Brain microvascular endothelial cell (primary cell): ENCODE data around the gene NISCH.

ENCODE experiments used
- DNase-seq: peaks from one replicate; pipeline ENCODE4 v3.0.0-alpha.2; 2020
- H3K27ac ChIP-seq: fragments of 250-450 bp; sonication (Bioruptor Pico); 2 replicates; pipeline ENCODE4 v1.5.1; 2020; ENCODE audit warnings: mild to moderate bottlenecking, moderate library complexity
- H3K27me3 ChIP-seq: fragments of 250-450 bp; sonication (Bioruptor Pico); replicated peaks from 2 replicates; pipeline ENCODE4 v1.5.1; 2020; ENCODE audit warnings: mild to moderate bottlenecking
- H3K36me3 ChIP-seq: fragments of 250-450 bp; sonication (Bioruptor Pico); replicated peaks from 2 replicates; pipeline ENCODE4 v1.5.1; 2020; ENCODE audit warnings: mild to moderate bottlenecking
- H3K4me3 ChIP-seq: 2 replicates; pipeline ENCODE4 v1.5.1; 2011; ENCODE audit warnings: low read depth, mild to moderate bottlenecking, control low read depth, low read length, moderate library complexity
- CTCF ChIP-seq: IDR thresholded peaks from 2 replicates; pipeline ENCODE4 v1.5.1; 2011; ENCODE audit warnings: low read depth, mild to moderate bottlenecking, moderate library complexity, low read length, control low read depth, inconsistent platforms; ENCODE audit errors: missing control alignments
- in situ Hi-C: cut with HindIII; loops from 2 replicates; pipeline ENCODE4 v1.10.0; 2017; ENCODE audit warnings: low sequenced_read_pairs, low pct_ligation_motif_present

NISCH gene

GRCh38 chr3:52512105-52512504, 56.7 kb downstream of the NISCH start:
- no peak overlapping the region for H3K27ac ChIP-seq
- H3K27me3 ChIP-seq = no peaks in the 10 kb centered on the region
- no peak for TF ChIP-seq CTCF
- no peak for DNase-seq
- in situ Hi-C loops = no loop called here
- H3K36me3 ChIP-seq = no peaks in the 10 kb centered on the region
- H3K4me3 ChIP-seq = no peak overlapping the region

GRCh38 chr3:52512727-52513126, 57.3 kb downstream of the NISCH start:
- DNase-seq = no peak
- Histone ChIP-seq H3K27me3 (no peaks in the 10 kb centered on the region), H3K27ac (no peak overlapping the region), H3K4me3 (no peak overlapping the region), H3K36me3 (no peaks in the 10 kb centered on the region)
- TF ChIP-seq CTCF = no peak
- in situ Hi-C loops = no loop called here

DNA sequence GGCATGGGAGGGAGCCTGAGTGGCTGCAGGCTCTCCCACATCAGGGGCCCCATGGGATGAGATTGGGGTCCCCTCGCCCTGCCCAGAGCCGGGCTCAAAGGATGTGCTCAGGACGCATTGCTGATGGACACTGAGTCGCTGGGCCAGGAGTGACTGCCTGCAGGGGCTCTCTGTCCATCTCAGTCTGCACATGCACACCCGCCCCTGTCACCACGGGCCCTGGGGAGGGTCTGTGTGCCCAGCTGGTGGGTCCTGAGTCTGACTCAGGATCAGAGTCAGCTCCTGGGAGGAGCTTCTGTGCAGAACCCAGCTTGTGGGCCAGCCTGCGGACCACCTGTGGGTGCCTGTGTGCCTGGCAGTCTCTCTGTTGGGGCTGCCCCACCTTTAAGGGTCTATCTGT, 57.9 kb downstream of the NISCH start:
- in situ Hi-C loops = no loop called here
- no peak for DNase-seq
- Histone ChIP-seq H3K27me3 (no peaks in the 10 kb centered on the region), H3K4me3 (no peak overlapping the region), H3K36me3 (no peaks in the 10 kb centered on the region), H3K27ac (no peak overlapping the region)
- no peak for TF ChIP-seq CTCF

- no peak overlapping the region for H3K4me3 ChIP-seq
- in situ Hi-C loops = no loop called here
- no peak overlapping the region for H3K27ac ChIP-seq
- no peak for TF ChIP-seq CTCF
- H3K36me3 ChIP-seq = no peaks in the 10 kb centered on the region
- no peaks in the 10 kb centered on the region for H3K27me3 ChIP-seq
- no peak for DNase-seq
Observed at GRCh38 chr3:52514576-52514975, 59.2 kb downstream of the NISCH start.

GRCh38 chr3:52515192-52515591, 59.8 kb downstream of the NISCH start:
- in situ Hi-C loops = no loop called here
- Histone ChIP-seq H3K4me3 (no peak overlapping the region), H3K36me3 (no peaks in the 10 kb centered on the region), H3K27me3 (no peaks in the 10 kb centered on the region), H3K27ac (no peak overlapping the region)
- DNase-seq = no peak
- TF ChIP-seq CTCF = no peak

- Histone ChIP-seq H3K4me3 (no peak overlapping the region), H3K27me3 (no peaks in the 10 kb centered on the region), H3K36me3 (no peaks in the 10 kb centered on the region), H3K27ac (no peak overlapping the region)
- in situ Hi-C loops = no loop called here
- TF ChIP-seq CTCF = no peak
- DNase-seq = no peak
Observed at GRCh38 chr3:52516509-52517195, 61.2 kb downstream of the NISCH start.
